Renal cortex interstitium (tissue), 11 donors: ENCODE results near the gene LRWD1. TPM values are rescaled to one million over a fixed set of nuclear protein-coding genes. Genes with fewer than 3 reads are reported as not detected.
A peak's percentile ranks its signal among the peaks of the same experiment; 100 is the strongest.
"Not testable (repeated sequence)": the region's sequence is repeated elsewhere in the genome, so short reads cannot be mapped to it uniquely, and the experiment has no call there.

Experiments
- DNase-seq, 11 donors: peaks; one replicate each; pipeline ENCODE4 v3.0.0-alpha.2; 2013; ENCODE audit warnings: low read depth in 9 of 11, low spot score in 4 of 11; ENCODE audit errors: extremely low read depth in 1 of 11
- polyA plus RNA-seq, 3 donors: library from polyadenylated mRNA; unstranded; fragments of 120-200 nt; gene quantifications; one replicate each; pipeline ENCODE4 v1.2.1, GENCODE V29; 2013; ENCODE audit not compliant: insufficient read length in 3 of 3

Gene LRWD1
- polyA plus RNA-seq, 3 donors, result 17.3 to 23.2 (median 21.9) TPM

- peak in 4 of 11 donors; percentile 59 to 70 (median 66) for DNase-seq
These were observed 31.4 kb upstream of the LRWD1 start, which contains the start of gene ORAI2 for GRCh38 chr7:102433219-102434038. ORAI2 (plus strand) TSS chr7:102433575; CDS start chr7:102438957, 5,382 bp downstream.

GRCh38 chr7:102434039-102434486 is 30.7 kb upstream of the LRWD1 start:
- no peak for DNase-seq

- no peak for DNase-seq
These were observed 28.7 kb upstream of the LRWD1 start for GRCh38 chr7:102436118-102436517.

GRCh38 chr7:102439963-102440795 is 24.6 kb upstream of the LRWD1 start:
- no peak for DNase-seq

- DNase-seq, result no peak
These were observed 19.7 kb upstream of the LRWD1 start for GRCh38 chr7:102444961-102445673.

- DNase-seq, result no peak
These were observed 19.1 kb upstream of the LRWD1 start for GRCh38 chr7:102445674-102446071.

GRCh38 chr7:102446387-102447156 is 18.2 kb upstream of the LRWD1 start:
- DNase-seq, result no peak

GRCh38 chr7:102447311-102447710 is 17.5 kb upstream of the LRWD1 start:
- no peak for DNase-seq

- no peak for DNase-seq
These were observed 15.6 kb upstream of the LRWD1 start for GRCh38 chr7:102449136-102449535.

GRCh38 chr7:102450242-102450641 is 14.5 kb upstream of the LRWD1 start:
- DNase-seq, result no peak

GRCh38 chr7:102451371-102452054 is 13.3 kb upstream of the LRWD1 start:
- DNase-seq, result no peak

- no peak for DNase-seq
These were observed 12.3 kb upstream of the LRWD1 start for GRCh38 chr7:102452451-102452850.

- no peak for DNase-seq
These were observed 11.5 kb upstream of the LRWD1 start for GRCh38 chr7:102453319-102453718.

- DNase-seq, result no peak
These were observed 10.3 kb upstream of the LRWD1 start for GRCh38 chr7:102454468-102454867.

GRCh38 chr7:102454932-102455331 is 9.9 kb upstream of the LRWD1 start:
- DNase-seq, result not testable (repeated sequence)

- no peak for DNase-seq
These were observed 9.2 kb upstream of the LRWD1 start for GRCh38 chr7:102455596-102455995.

GRCh38 chr7:102456327-102456726 is 8.5 kb upstream of the LRWD1 start:
- DNase-seq, result no peak

GRCh38 chr7:102457352-102457924 is 7.3 kb upstream of the LRWD1 start:
- DNase-seq, result no peak
